Measurements from ENCODE around the gene UBE2Q2. TPM values are rescaled to one million over a fixed set of nuclear protein-coding genes. Genes with fewer than 3 reads are reported as not detected.
A peak's percentile ranks its signal among the peaks of the same experiment; 100 is the strongest.

UBE2Q2 gene
- polyA plus RNA-seq, 2 donors: 10.9 to 12.2 TPM

DNA sequence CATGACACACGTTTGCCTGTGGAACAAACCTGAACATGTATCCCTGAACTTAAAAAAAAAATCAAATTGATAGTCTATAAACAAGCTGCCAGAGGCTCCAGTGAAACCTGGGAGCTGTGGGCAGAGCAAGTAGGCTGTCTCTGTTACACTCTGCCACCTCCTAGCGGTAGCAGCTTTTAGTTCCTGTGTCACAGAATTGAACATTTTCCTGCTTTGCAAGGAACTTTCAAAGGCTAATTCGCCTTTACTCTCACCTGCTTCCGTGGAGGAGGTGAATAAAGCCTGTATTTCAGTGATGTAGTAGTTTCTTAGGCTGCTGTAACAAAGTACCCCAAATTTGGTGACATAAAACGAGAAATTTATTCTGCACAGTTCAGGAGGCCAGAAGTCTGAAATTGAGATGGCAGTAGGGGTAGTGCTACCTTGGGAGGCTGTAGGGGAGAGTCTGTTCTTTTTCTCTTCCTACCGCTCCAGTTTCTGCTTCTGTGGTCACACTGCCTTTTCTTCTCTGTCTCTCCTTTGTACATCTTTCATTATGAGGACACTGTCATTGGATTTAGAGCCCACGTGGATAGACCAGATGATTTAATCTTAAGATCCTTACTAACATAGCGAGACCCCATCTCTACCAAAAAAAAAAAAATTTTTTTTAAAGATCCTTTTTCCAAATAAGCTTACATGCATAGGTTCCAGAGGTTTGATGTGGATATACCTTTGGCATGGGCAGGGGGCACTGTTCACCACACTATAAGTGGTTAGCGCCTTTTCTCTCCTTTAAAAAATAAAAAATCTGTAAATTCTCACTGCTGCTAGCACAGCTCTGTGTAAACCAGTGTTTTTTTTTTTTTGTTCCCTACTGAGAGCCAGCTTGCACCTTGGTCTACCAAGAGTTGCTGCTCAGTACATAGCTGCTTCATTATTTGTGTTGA lies 85.7 kb downstream of the UBE2Q2 start:
- 73 to 78% methylated on average over 9 of the region's 9 CpGs for WGBS, 2 donors
- H3K27me3 ChIP-seq (ENCODE audit: control insufficient read depth in 1 of 2, insufficient read depth in 2 of 2, low read length in 2 of 2): no peaks in the 10 kb centered on the region
- H3K4me1 ChIP-seq (ENCODE audit: control insufficient read depth in 2 of 2, insufficient read depth in 2 of 2, low read length in 1 of 2): no peaks in the 10 kb centered on the region
- H3K27ac ChIP-seq (ENCODE audit: low read depth in 2 of 2, low read length in 1 of 2): no peak overlapping the region
- no peaks in the 10 kb centered on the region for H3K9me3 ChIP-seq (ENCODE audit: control insufficient read depth in 2 of 2, insufficient read depth in 1 of 2, low read depth in 1 of 2, low read length in 1 of 2)
- no peaks in the 10 kb centered on the region for H3K36me3 ChIP-seq (ENCODE audit: control insufficient read depth in 2 of 2, insufficient read depth in 2 of 2, low read length in 1 of 2)
- H3K4me3 ChIP-seq (ENCODE audit: low read depth in 1 of 2, low read length in 2 of 2): no peak overlapping the region

DNA sequence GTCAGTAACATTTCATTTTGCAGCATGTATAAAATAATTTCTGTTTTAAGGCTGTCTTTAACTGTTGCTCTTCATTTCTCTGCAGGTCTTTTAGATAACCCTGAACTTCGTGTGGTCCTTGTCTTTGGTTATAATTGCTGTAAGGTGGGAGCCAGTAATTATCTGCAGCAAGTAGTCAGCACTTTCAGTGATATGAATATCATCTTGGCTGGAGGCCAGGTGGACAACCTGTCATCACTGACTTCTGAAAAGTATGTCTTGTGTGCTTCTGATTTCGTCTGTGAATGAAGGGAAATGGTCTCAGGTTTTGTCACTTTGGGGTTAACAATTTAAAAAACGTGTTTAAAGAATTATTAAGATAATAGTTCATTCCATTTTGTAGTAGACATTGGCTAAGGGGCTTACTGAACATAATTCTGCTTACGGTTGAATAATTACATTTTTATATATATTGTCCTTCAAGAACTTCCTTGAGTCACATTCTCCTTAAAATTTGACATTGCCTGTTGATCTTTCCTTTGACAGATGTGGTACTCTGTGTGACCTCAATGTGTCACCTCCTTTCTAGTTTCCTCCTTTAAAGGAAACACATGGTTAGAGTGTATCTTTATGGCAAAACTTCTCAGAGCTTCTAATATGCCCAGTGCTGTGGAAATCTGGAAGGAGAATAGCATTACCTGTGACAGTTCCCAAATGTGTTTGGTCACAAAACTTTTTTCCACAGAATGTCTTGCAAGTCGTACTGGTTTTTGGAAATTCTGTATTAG lies 86.7 kb downstream of the UBE2Q2 start:
- WGBS, 2 donors: 68 to 69% methylated on average over 5 of the region's 5 CpGs
- Histone ChIP-seq H3K9me3 (ENCODE audit: control insufficient read depth in 2 of 2, insufficient read depth in 1 of 2, low read depth in 1 of 2, low read length in 1 of 2) (no peaks in the 10 kb centered on the region), H3K27me3 (ENCODE audit: control insufficient read depth in 1 of 2, insufficient read depth in 2 of 2, low read length in 2 of 2) (no peaks in the 10 kb centered on the region), H3K27ac (ENCODE audit: low read depth in 2 of 2, low read length in 1 of 2) (no peak overlapping the region), H3K4me3 (ENCODE audit: low read depth in 1 of 2, low read length in 2 of 2) (no peak overlapping the region), H3K4me1 (ENCODE audit: control insufficient read depth in 2 of 2, insufficient read depth in 2 of 2, low read length in 1 of 2) (no peaks in the 10 kb centered on the region), H3K36me3 (ENCODE audit: control insufficient read depth in 2 of 2, insufficient read depth in 2 of 2, low read length in 1 of 2) (no peaks in the 10 kb centered on the region)

DNA sequence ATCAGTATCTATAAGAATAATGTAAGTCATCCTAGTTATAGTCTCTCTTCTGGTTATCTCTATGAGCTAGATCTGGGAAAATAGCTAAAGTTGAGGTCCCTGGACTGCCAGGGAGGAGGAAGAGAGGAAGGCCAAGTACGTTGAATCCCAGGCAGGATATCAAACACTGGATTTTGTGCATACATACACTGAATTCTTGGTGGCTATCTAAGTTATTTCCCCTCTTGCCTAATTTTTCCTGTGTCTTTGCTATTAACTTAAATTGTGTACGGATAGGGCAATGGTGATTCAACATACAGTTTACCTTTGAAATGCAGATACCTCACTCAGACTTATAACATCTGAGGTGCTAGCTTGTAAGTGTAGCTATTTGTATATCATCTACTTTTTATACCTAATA lies 87.6 kb downstream of the UBE2Q2 start:
- WGBS, 2 donors: 93 to 95% methylated on average over 2 of the region's 2 CpGs
- Histone ChIP-seq H3K4me1 (ENCODE audit: control insufficient read depth in 2 of 2, insufficient read depth in 2 of 2, low read length in 1 of 2) (no peaks in the 10 kb centered on the region), H3K4me3 (ENCODE audit: low read depth in 1 of 2, low read length in 2 of 2) (no peak overlapping the region), H3K27me3 (ENCODE audit: control insufficient read depth in 1 of 2, insufficient read depth in 2 of 2, low read length in 2 of 2) (no peaks in the 10 kb centered on the region), H3K36me3 (ENCODE audit: control insufficient read depth in 2 of 2, insufficient read depth in 2 of 2, low read length in 1 of 2) (no peaks in the 10 kb centered on the region), H3K27ac (ENCODE audit: low read depth in 2 of 2, low read length in 1 of 2) (no peak overlapping the region), H3K9me3 (ENCODE audit: control insufficient read depth in 2 of 2, insufficient read depth in 1 of 2, low read depth in 1 of 2, low read length in 1 of 2) (no peaks in the 10 kb centered on the region)

DNA sequence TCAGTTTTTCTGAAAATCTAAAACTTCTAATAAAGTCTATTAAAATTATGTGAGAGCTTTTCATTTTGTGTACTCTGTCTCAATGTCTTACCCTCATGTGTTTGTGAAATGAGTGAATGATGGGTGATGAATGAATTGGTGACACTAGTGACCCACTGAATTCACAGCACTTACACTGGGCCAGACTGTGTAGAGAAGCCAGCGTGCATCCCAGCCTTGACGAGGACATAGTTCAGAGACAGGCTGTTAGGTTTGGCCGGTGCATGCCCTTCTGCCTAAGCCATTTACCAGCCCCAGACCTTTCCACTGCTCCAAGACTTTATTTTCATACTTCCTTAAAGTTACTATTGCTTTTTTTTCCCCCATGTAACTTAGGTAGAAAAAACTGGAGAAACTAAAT lies 99.2 kb downstream of the UBE2Q2 start:
- Histone ChIP-seq H3K27ac (ENCODE audit: low read depth in 2 of 2, low read length in 1 of 2) (no peak overlapping the region), H3K4me1 (ENCODE audit: control insufficient read depth in 2 of 2, insufficient read depth in 2 of 2, low read length in 1 of 2) (no peaks in the 10 kb centered on the region), H3K4me3 (ENCODE audit: low read depth in 1 of 2, low read length in 2 of 2) (no peak overlapping the region), H3K9me3 (ENCODE audit: control insufficient read depth in 2 of 2, insufficient read depth in 1 of 2, low read depth in 1 of 2, low read length in 1 of 2) (no peaks in the 10 kb centered on the region), H3K36me3 (ENCODE audit: control insufficient read depth in 2 of 2, insufficient read depth in 2 of 2, low read length in 1 of 2) (no peaks in the 10 kb centered on the region), H3K27me3 (ENCODE audit: control insufficient read depth in 1 of 2, insufficient read depth in 2 of 2, low read length in 2 of 2) (no peaks in the 10 kb centered on the region)
- WGBS, 2 donors: 58 to 67% methylated on average over 3 of the region's 3 CpGs

DNA sequence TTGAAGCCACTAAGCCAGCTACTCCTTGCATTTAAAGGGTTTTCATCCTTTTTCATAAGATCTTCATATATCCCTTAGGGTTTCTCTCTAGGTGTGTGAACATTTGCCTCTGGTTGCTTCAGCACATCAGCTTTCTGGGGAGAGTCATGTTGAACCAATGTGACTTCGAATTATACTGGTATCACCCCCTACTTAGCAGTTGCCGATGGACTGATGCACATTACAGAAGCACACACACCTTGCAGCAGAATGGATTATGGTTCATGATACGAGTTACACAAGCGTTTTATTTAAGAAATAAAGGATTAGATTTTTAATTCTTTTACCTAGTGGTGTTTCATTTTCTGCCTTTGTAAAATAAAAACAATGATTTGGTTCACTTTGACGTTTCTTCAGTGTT lies 100.0 kb downstream of the UBE2Q2 start:
- WGBS, 2 donors: 68 to 74% methylated on average over 5 of the region's 5 CpGs

DNA sequence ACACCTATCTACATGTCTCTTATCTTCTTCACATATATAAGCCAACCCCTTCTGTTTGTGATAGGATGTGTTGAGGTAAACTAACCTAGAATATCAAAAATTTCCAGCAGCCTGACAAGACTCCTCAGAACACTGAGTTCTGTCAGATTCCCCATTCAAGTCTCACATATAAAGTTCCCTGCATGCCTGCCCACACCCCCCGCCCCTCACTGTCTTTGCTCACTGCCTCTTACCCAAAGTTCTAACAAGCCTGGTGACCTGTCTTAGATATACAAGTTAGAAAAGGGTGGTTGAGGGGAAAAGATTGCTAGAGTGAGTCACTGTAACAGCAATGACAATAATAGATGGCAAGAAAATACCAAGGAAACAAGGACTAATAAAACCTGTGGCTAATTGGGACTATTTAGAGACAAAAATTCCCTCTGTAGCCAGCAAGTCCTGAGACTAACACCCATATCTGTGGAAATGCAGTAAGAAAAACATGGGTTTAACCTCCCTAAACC lies 100.5 kb downstream of the UBE2Q2 start:
- WGBS, 2 donors: 45 to 77% methylated on average over 1 of the region's 1 CpG

More for the DNA sequence above, 100.0 kb downstream of the UBE2Q2 start:
- Histone ChIP-seq H3K27ac (ENCODE audit: low read depth in 2 of 2, low read length in 1 of 2) (no peak overlapping the region), H3K4me1 (ENCODE audit: control insufficient read depth in 2 of 2, insufficient read depth in 2 of 2, low read length in 1 of 2) (no peaks in the 10 kb centered on the region), H3K9me3 (ENCODE audit: control insufficient read depth in 2 of 2, insufficient read depth in 1 of 2, low read depth in 1 of 2, low read length in 1 of 2) (no peaks in the 10 kb centered on the region), H3K36me3 (ENCODE audit: control insufficient read depth in 2 of 2, insufficient read depth in 2 of 2, low read length in 1 of 2) (no peaks in the 10 kb centered on the region), H3K27me3 (ENCODE audit: control insufficient read depth in 1 of 2, insufficient read depth in 2 of 2, low read length in 2 of 2) (no peaks in the 10 kb centered on the region), H3K4me3 (ENCODE audit: low read depth in 1 of 2, low read length in 2 of 2) (no peak overlapping the region)

DNA sequence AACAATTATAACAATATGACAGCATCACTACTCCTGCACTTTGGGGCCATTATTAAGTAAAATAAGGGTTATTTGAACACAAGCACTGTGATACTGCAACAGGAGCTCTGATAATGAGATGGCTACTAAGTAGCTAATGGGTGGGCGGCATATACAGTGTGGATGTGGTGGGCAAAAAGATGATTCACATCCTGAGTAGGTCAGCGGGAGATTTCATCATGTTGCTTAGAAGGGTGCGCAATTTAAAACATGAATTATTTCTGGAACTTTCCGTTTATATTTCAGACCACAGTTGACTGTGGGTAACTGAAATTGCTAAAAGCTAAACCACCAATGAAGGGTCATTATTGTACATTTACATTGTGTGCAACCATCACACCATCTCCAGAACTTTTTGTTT lies 102.7 kb downstream of the UBE2Q2 start:
- H3K27me3 ChIP-seq (ENCODE audit: control insufficient read depth in 1 of 2, insufficient read depth in 2 of 2, low read length in 2 of 2): no peaks in the 10 kb centered on the region
- H3K9me3 ChIP-seq (ENCODE audit: control insufficient read depth in 2 of 2, insufficient read depth in 1 of 2, low read depth in 1 of 2, low read length in 1 of 2): no peaks in the 10 kb centered on the region
- no peak overlapping the region for H3K4me3 ChIP-seq (ENCODE audit: low read depth in 1 of 2, low read length in 2 of 2)
- WGBS, 2 donors: 73 to 81% methylated on average over 4 of the region's 4 CpGs
- H3K4me1 ChIP-seq (ENCODE audit: control insufficient read depth in 2 of 2, insufficient read depth in 2 of 2, low read length in 1 of 2): no peaks in the 10 kb centered on the region
- no peak overlapping the region for H3K27ac ChIP-seq (ENCODE audit: low read depth in 2 of 2, low read length in 1 of 2)
- no peaks in the 10 kb centered on the region for H3K36me3 ChIP-seq (ENCODE audit: control insufficient read depth in 2 of 2, insufficient read depth in 2 of 2, low read length in 1 of 2)

More for the DNA sequence above, 100.5 kb downstream of the UBE2Q2 start:
- Histone ChIP-seq H3K4me3 (ENCODE audit: low read depth in 1 of 2, low read length in 2 of 2) (no peak overlapping the region), H3K36me3 (ENCODE audit: control insufficient read depth in 2 of 2, insufficient read depth in 2 of 2, low read length in 1 of 2) (no peaks in the 10 kb centered on the region), H3K27ac (ENCODE audit: low read depth in 2 of 2, low read length in 1 of 2) (no peak overlapping the region), H3K27me3 (ENCODE audit: control insufficient read depth in 1 of 2, insufficient read depth in 2 of 2, low read length in 2 of 2) (no peaks in the 10 kb centered on the region), H3K4me1 (ENCODE audit: control insufficient read depth in 2 of 2, insufficient read depth in 2 of 2, low read length in 1 of 2) (no peaks in the 10 kb centered on the region), H3K9me3 (ENCODE audit: control insufficient read depth in 2 of 2, insufficient read depth in 1 of 2, low read depth in 1 of 2, low read length in 1 of 2) (no peaks in the 10 kb centered on the region)

DNA sequence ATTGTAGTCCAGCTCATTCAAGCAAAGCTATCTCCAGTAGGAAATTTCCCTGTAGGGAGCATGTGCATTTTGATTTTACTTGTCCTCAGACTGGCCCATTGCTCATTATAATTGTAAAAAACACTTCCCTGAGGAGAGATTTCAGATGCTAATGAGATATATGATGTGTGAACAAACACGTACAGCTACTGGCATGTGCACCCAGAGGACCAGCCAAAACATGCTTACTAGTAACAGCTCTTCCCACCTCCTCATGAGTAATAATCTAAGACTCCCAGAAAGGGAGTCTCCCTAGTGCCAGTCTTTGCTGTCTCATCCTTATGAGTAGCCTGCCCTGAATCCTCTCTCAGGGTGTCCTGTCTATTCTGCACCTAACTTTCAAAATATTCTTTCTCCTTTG lies 103.8 kb downstream of the UBE2Q2 start:
- no peaks in the 10 kb centered on the region for H3K4me1 ChIP-seq (ENCODE audit: control insufficient read depth in 2 of 2, insufficient read depth in 2 of 2, low read length in 1 of 2)
- H3K36me3 ChIP-seq (ENCODE audit: control insufficient read depth in 2 of 2, insufficient read depth in 2 of 2, low read length in 1 of 2): no peaks in the 10 kb centered on the region
- peak overlapping the region in 1 of 2 donors; percentile 15 for H3K27ac ChIP-seq (ENCODE audit: low read depth in 2 of 2, low read length in 1 of 2)
- H3K4me3 ChIP-seq (ENCODE audit: low read depth in 1 of 2, low read length in 2 of 2): no peak overlapping the region
- H3K27me3 ChIP-seq (ENCODE audit: control insufficient read depth in 1 of 2, insufficient read depth in 2 of 2, low read length in 2 of 2): no peaks in the 10 kb centered on the region
- no peaks in the 10 kb centered on the region for H3K9me3 ChIP-seq (ENCODE audit: control insufficient read depth in 2 of 2, insufficient read depth in 1 of 2, low read depth in 1 of 2, low read length in 1 of 2)
- 43 to 48% methylated on average over 1 of the region's 1 CpG for WGBS, 2 donors

DNA sequence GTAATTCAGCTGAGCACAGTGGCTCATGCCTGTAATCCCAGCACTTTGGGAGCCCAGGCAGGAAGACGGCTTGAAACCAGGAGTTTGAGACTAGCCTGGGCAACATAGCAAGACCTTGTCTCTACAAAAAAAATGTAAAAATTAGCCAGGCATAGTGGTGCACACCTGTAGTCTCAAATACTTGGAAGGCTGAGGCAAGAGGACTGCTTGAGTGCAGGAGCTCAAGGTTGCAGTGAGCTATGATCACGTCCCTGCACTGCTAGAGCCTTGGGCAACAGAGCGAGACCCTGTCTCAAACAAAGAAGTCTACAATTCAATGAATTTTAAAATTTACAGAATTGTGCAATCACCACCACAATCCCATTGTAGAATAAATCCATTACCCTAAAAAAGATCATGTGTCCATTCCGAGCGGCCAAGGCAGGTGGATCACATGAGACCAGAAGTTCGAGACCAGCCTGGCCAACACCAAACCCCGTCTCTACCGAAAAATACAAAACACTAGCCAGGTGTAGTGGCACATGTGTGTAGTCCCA lies 105.6 kb downstream of the UBE2Q2 start:
- H3K27ac ChIP-seq (ENCODE audit: low read depth in 2 of 2, low read length in 1 of 2): no peak overlapping the region
- H3K27me3 ChIP-seq (ENCODE audit: control insufficient read depth in 1 of 2, insufficient read depth in 2 of 2, low read length in 2 of 2): no peaks in the 10 kb centered on the region
- WGBS, 2 donors: 81 to 82% methylated on average over 8 of the region's 8 CpGs
- H3K4me3 ChIP-seq (ENCODE audit: low read depth in 1 of 2, low read length in 2 of 2): no peak overlapping the region
- no peaks in the 10 kb centered on the region for H3K4me1 ChIP-seq (ENCODE audit: control insufficient read depth in 2 of 2, insufficient read depth in 2 of 2, low read length in 1 of 2)
- H3K36me3 ChIP-seq (ENCODE audit: control insufficient read depth in 2 of 2, insufficient read depth in 2 of 2, low read length in 1 of 2): no peaks in the 10 kb centered on the region
- H3K9me3 ChIP-seq (ENCODE audit: control insufficient read depth in 2 of 2, insufficient read depth in 1 of 2, low read depth in 1 of 2, low read length in 1 of 2): no peaks in the 10 kb centered on the region

All from esophagus (tissue), 2 donors.